DND-41 (cell line): ENCODE data around the gene ADIPOQ.

ENCODE experiments used
- EZH2 ChIP-seq: IDR thresholded peaks from 3 replicates; pipeline ENCODE4 v1.6.1; 2012; ENCODE audit warnings: borderline replicate concordance, low read depth, mild to moderate bottlenecking, moderate library complexity, low read length, inconsistent platforms; ENCODE audit not compliant: severe bottlenecking
- TF ChIP-seq, protein P1 (sequence below): IDR thresholded peaks from 2 replicates; pipeline ENCODE4 v1.5.1; 2012; ENCODE audit warnings: borderline replicate concordance, low read length, moderate library complexity, mild to moderate bottlenecking; ENCODE audit not compliant: poor library complexity, severe bottlenecking; ENCODE audit errors: extremely low read depth

DNA sequence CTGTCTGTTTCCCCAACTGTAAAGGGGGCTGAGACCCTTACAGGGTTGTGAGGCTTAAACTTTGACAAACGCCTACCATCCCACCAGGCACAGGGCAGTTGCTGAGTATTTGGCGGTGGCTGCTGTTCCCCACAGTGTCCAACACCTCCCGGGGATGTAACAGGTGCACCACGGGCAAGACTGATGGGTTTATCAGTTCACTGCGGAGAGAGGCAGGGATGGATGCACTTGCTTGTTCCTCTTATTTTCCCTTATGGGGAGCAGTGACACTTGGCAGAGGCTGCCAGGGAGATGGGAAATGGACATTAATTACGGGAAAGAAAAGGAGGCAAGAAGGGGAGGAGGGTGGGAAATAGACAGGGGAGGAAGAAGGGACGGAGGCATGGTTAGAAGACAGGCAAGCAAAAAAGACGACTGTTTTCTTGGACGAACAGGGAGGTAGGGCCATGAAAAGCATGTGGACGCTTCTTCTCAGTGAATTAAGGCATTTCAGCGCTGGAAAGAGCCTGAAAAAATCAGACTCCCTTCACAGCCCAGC is 16.6 kb upstream of the ADIPOQ start:
- TF ChIP-seq, protein P1, sequence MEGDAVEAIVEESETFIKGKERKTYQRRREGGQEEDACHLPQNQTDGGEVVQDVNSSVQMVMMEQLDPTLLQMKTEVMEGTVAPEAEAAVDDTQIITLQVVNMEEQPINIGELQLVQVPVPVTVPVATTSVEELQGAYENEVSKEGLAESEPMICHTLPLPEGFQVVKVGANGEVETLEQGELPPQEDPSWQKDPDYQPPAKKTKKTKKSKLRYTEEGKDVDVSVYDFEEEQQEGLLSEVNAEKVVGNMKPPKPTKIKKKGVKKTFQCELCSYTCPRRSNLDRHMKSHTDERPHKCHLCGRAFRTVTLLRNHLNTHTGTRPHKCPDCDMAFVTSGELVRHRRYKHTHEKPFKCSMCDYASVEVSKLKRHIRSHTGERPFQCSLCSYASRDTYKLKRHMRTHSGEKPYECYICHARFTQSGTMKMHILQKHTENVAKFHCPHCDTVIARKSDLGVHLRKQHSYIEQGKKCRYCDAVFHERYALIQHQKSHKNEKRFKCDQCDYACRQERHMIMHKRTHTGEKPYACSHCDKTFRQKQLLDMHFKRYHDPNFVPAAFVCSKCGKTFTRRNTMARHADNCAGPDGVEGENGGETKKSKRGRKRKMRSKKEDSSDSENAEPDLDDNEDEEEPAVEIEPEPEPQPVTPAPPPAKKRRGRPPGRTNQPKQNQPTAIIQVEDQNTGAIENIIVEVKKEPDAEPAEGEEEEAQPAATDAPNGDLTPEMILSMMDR: no peak
- TF ChIP-seq EZH2: no peak
